ENCODE data around the gene ACADSB. TPM values are rescaled to one million over a fixed set of nuclear protein-coding genes. Genes with fewer than 3 reads are reported as not detected.

Gene ACADSB
- total RNA-seq, 4 donors from 2014 or later: 16.2 to 40.2 (median 22.0) TPM

- in situ Hi-C loops (cut with MboI; ENCODE audit: low sequenced_read_pairs in 4 of 4): loop anchor here in 1 of 4 donors (10.0 kb wide), 1 partner anchor 140 kb away; the partner anchor contains the start of gene BUB3
- TF ChIP-seq POLR2A (IDR thresholded peaks at IDR 0.05) (no peak), CTCF (IDR thresholded peaks at IDR 0.05 in 4 of 5, conservative IDR thresholded peaks at IDR 0.05 in 1 of 5) (no peak)
- no peak for DNase-seq
- intact Hi-C loops (cut with DNase I; ENCODE audit: low total_unique reads): no loop called here
- Histone ChIP-seq H3K4me3 (no peak overlapping the region), H3K36me3 (no peaks in the 10 kb centered on the region), H3K27ac (no peak overlapping the region), H3K9me3 (no peaks in the 10 kb centered on the region), H3K27me3 (no peaks in the 10 kb centered on the region), H3K4me1 (peaks cover 6 to 11% of the 10 kb centered on the region in 2 donors)
- ATAC-seq: no peak
Observed at GRCh38 chr10:123014772-123015171, 6.0 kb downstream of the ACADSB start.

- TF ChIP-seq POLR2A (IDR thresholded peaks at IDR 0.05): no peak
- no peak for TF ChIP-seq CTCF (IDR thresholded peaks at IDR 0.05 in 4 of 5, conservative IDR thresholded peaks at IDR 0.05 in 1 of 5)
- Histone ChIP-seq H3K36me3 (no peaks in the 10 kb centered on the region), H3K27me3 (no peaks in the 10 kb centered on the region), H3K4me3 (no peak overlapping the region), H3K4me1 (no peaks in the 10 kb centered on the region), H3K9me3 (no peaks in the 10 kb centered on the region), H3K27ac (no peak overlapping the region)
- in situ Hi-C loops (cut with MboI; ENCODE audit: low sequenced_read_pairs in 4 of 4) (loop anchor here in 1 of 4 donors (10.0 kb wide), 1 partner anchor 139 kb away; the partner anchor contains the start of gene BUB3), intact Hi-C loops (cut with DNase I; ENCODE audit: low total_unique reads) (no loop called here)
- no peak for ATAC-seq
- no peak for DNase-seq
Observed at GRCh38 chr10:123016228-123016627, 7.4 kb downstream of the ACADSB start.

DNA sequence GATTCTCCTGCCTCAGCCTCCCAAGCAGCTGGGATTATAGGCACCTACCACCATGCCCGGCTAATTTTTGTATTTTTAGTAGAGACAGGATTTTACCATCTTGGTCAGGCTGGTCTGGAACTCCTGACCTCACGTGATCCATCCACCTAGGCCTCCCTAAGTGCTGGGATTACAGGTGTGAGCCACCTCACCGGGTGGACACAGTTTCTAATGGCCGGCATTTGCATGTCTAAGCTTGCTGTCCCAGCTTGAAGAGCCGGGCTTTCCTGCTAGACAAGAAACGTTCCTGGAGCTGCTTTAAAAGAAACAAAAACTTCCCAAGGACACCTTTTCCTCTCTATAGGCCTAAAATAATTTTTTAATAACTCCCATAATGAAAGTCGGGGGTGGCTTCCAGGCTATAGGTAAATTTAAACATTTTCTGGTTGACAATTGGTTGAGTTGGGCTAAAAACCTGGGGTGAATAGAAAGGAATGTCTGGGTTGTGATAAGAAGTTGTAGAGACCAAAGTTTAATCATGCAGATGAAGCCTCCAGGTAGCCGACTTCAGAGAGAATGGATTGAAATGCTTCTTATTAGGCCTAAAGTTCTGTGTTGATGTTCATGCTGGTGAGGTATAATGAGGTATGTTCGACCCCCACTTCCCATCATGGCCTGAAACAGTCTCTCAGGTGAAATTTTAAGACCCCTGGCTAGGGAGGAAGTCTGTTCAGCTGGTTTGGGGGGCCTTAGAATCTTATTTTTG is 8.8 kb downstream of the ACADSB start:
- no peak overlapping the region for H3K4me3 ChIP-seq
- no peak overlapping the region for H3K27ac ChIP-seq
- ATAC-seq: no peak
- H3K36me3 ChIP-seq: no peaks in the 10 kb centered on the region
- no peak for TF ChIP-seq POLR2A (IDR thresholded peaks at IDR 0.05)
- TF ChIP-seq CTCF (IDR thresholded peaks at IDR 0.05 in 4 of 5, conservative IDR thresholded peaks at IDR 0.05 in 1 of 5): no peak
- H3K27me3 ChIP-seq: no peaks in the 10 kb centered on the region
- intact Hi-C loops (cut with DNase I; ENCODE audit: low total_unique reads) (no loop called here), in situ Hi-C loops (cut with MboI; ENCODE audit: low sequenced_read_pairs in 4 of 4) (loop anchor here in 1 of 4 donors (10.0 kb wide), 1 partner anchor 137 kb away; the partner anchor contains the start of gene BUB3)
- no peaks in the 10 kb centered on the region for H3K4me1 ChIP-seq
- DNase-seq: no peak
- no peaks in the 10 kb centered on the region for H3K9me3 ChIP-seq

DNA sequence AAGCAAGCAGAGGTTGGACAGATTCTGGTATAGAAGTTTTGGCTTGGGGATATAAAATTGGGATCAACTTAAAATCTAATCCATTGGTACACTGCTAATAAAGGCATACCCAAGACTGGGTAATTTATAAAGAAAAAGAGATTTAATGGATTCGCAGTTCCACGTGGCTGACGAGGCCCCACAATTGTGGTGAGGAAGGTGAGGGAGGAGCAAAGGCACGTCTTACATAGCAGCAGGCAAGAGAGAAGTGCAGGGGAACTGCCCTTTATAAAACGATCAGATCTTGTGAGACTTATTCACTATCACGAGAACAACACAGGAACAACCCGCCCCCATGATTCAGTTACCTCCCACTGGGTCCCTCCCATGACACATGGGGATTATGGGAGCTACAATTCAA is 9.7 kb downstream of the ACADSB start:
- in situ Hi-C loops (cut with MboI; ENCODE audit: low sequenced_read_pairs in 4 of 4): loop anchor here in 1 of 4 donors (10.0 kb wide), 1 partner anchor 136 kb away; the partner anchor contains the start of gene BUB3
- intact Hi-C loops (cut with DNase I; ENCODE audit: low total_unique reads): no loop called here
- no peak overlapping the region for H3K27ac ChIP-seq
- H3K9me3 ChIP-seq: no peaks in the 10 kb centered on the region
- ATAC-seq (no peak), DNase-seq (no peak)
- no peaks in the 10 kb centered on the region for H3K27me3 ChIP-seq
- TF ChIP-seq CTCF (IDR thresholded peaks at IDR 0.05 in 4 of 5, conservative IDR thresholded peaks at IDR 0.05 in 1 of 5) (no peak), POLR2A (IDR thresholded peaks at IDR 0.05) (no peak)
- no peak overlapping the region for H3K4me3 ChIP-seq
- H3K4me1 ChIP-seq: no peaks in the 10 kb centered on the region
- H3K36me3 ChIP-seq: no peaks in the 10 kb centered on the region
